ENCODE measurements around the gene CCT3.

The CCT3 gene

DNA sequence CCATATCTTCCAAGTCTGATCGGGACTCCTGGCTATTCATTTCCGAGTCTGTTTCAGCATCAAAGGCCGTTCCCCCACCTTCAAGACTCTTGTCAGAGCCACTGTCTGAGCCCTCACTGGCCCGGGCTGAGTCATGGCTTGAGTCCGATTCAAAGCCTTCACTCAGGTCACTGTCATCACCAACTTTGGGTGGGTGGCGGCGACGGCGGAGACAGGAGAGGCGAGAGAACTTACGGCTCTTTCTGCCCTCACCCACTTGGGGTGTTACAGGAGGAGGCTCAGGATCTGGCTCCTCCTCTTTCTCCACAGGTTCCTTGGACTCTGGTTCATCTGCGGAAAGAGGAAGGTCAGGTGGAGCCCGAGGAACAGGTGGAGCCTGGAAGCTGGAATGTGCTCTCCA lies 72.0 kb downstream of the CCT3 start:
- Histone ChIP-seq H3K27ac (ENCODE audit: low read depth, low read length) (no peak overlapping the region), H3K27me3 (ENCODE audit: control insufficient read depth in 5 of 5, insufficient read depth in 4 of 5, low read length in 5 of 5) (no peaks in the 10 kb centered on the region), H3K4me1 (ENCODE audit: control insufficient read depth in 5 of 5, insufficient read depth in 5 of 5, low read length in 5 of 5) (no peaks in the 10 kb centered on the region), H3K9ac (ENCODE audit: low read length in 5 of 5) (no peak overlapping the region), H3K9me3 (ENCODE audit: control insufficient read depth in 5 of 5, low read length in 5 of 5) (no peaks in the 10 kb centered on the region), H3K36me3 (ENCODE audit: control insufficient read depth in 5 of 5, insufficient read depth in 5 of 5, low read length in 5 of 5) (peaks cover 21 to 92% (median 78%) of the 10 kb centered on the region in 5 donors), H3K4me3 (ENCODE audit: low read depth in 1 of 5, low read length in 5 of 5) (no peak overlapping the region)

DNA sequence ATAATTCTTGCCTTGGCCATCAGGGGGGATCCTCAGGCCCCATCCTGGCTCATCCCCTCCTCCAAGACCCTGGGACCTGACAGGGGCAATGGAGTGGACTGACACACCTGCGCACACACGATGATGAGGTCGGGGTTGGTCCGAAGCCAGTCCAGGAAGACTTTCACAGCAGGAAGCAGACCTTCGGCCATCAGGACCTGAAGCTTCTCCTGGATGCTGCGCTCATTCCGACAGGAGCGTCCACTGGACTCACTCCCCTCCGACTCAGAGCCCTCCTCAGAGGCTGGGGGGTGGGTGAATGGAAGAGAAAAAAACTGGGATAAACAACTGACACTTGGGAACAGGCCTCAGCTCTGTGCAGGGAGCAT lies 74.8 kb downstream of the CCT3 start:
- H3K27ac ChIP-seq (ENCODE audit: low read depth, low read length), result no peak overlapping the region
- peaks cover 12 to 98% (median 88%) of the 10 kb centered on the region in 5 donors for H3K36me3 ChIP-seq (ENCODE audit: control insufficient read depth in 5 of 5, insufficient read depth in 5 of 5, low read length in 5 of 5)
- H3K9me3 ChIP-seq (ENCODE audit: control insufficient read depth in 5 of 5, low read length in 5 of 5), result no peaks in the 10 kb centered on the region
- no peak overlapping the region for H3K9ac ChIP-seq (ENCODE audit: low read length in 5 of 5)
- H3K4me3 ChIP-seq (ENCODE audit: low read depth in 1 of 5, low read length in 5 of 5), result no peak overlapping the region
- no peaks in the 10 kb centered on the region for H3K27me3 ChIP-seq (ENCODE audit: control insufficient read depth in 5 of 5, insufficient read depth in 4 of 5, low read length in 5 of 5)
- no peaks in the 10 kb centered on the region for H3K4me1 ChIP-seq (ENCODE audit: control insufficient read depth in 5 of 5, insufficient read depth in 5 of 5, low read length in 5 of 5)

DNA sequence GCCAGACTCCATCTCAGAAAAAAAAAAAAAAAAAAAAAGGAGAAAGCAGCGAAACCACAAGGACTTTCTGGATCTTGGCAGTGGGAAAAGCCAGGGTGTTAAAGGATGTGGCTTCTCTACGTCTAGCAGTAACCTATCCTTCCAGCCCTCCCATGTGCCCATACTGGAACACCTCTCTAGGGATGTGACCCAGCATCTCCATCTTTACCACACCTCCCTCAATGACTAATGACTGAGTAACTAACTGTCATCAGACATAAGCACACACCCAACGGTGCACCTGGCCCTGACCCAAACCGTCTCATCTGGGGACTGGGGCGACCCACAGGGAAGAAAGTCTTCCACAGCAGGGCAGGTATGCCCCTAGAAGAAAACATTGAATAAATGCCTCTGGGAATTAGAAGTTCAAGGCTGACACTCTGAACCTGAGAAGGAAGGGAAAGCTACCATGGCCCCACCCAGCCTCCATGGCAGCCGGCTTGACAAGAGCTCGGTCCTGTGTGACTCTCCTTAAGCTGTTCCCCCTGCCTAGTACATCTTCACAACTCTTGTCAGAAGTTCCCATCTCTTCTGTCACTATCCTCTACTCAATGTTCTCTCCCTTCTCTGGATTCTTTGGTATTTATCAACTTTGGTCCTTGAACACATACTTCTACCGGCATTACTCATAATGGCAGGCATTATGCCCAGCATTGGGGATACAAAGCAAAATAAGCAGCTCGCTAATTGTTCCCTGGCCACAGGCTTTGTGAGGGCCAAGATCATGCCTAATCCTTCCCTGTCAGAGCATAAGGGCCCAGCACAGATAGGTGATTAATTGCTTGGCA lies 75.4 kb downstream of the CCT3 start:
- no peaks in the 10 kb centered on the region for H3K9me3 ChIP-seq (ENCODE audit: control insufficient read depth in 5 of 5, low read length in 5 of 5)
- H3K4me1 ChIP-seq (ENCODE audit: control insufficient read depth in 5 of 5, insufficient read depth in 5 of 5, low read length in 5 of 5), result no peaks in the 10 kb centered on the region
- no peak overlapping the region for H3K9ac ChIP-seq (ENCODE audit: low read length in 5 of 5)
- no peaks in the 10 kb centered on the region for H3K27me3 ChIP-seq (ENCODE audit: control insufficient read depth in 5 of 5, insufficient read depth in 4 of 5, low read length in 5 of 5)
- no peak overlapping the region for H3K4me3 ChIP-seq (ENCODE audit: low read depth in 1 of 5, low read length in 5 of 5)
- H3K27ac ChIP-seq (ENCODE audit: low read depth, low read length), result no peak overlapping the region
- H3K36me3 ChIP-seq (ENCODE audit: control insufficient read depth in 5 of 5, insufficient read depth in 5 of 5, low read length in 5 of 5), result peaks cover 8 to 98% (median 88%) of the 10 kb centered on the region in 5 donors

- Histone ChIP-seq H3K9ac (ENCODE audit: low read length in 5 of 5) (no peak overlapping the region), H3K36me3 (ENCODE audit: control insufficient read depth in 5 of 5, insufficient read depth in 5 of 5, low read length in 5 of 5) (peaks cover 3 to 96% (median 85%) of the 10 kb centered on the region in 5 donors), H3K9me3 (ENCODE audit: control insufficient read depth in 5 of 5, low read length in 5 of 5) (no peaks in the 10 kb centered on the region), H3K27me3 (ENCODE audit: control insufficient read depth in 5 of 5, insufficient read depth in 4 of 5, low read length in 5 of 5) (no peaks in the 10 kb centered on the region), H3K4me1 (ENCODE audit: control insufficient read depth in 5 of 5, insufficient read depth in 5 of 5, low read length in 5 of 5) (no peaks in the 10 kb centered on the region), H3K27ac (ENCODE audit: low read depth, low read length) (no peak overlapping the region), H3K4me3 (ENCODE audit: low read depth in 1 of 5, low read length in 5 of 5) (no peak overlapping the region)
Measured at GRCh38 chr1:156260896-156261295, 77.2 kb downstream of the CCT3 start.

DNA sequence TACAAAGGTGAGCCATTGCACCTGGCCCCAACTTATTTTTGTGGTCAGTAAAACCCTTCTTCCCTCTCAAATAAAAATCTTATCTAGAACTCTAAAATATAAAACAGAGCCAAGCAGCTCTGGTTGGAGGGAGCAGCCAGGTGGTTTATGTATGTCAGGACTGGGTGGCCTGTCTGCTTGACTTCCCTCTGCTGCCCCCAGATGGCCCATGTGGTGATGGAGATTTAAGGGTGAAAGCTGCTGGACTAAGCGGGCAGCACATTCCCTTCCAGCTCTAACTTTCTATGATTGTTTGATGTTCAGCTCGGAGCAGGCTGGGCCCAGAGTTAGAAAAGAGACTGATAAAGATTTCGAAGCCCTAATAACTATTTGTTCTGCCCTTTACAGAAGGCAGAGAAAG lies 78.3 kb downstream of the CCT3 start:
- H3K9ac ChIP-seq (ENCODE audit: low read length in 5 of 5), result peak overlapping the region in 1 of 5 donors; percentile 6
- H3K4me1 ChIP-seq (ENCODE audit: control insufficient read depth in 5 of 5, insufficient read depth in 5 of 5, low read length in 5 of 5), result no peaks in the 10 kb centered on the region
- H3K27ac ChIP-seq (ENCODE audit: low read depth, low read length), result no peak overlapping the region
- no peaks in the 10 kb centered on the region for H3K9me3 ChIP-seq (ENCODE audit: control insufficient read depth in 5 of 5, low read length in 5 of 5)
- no peak overlapping the region for H3K4me3 ChIP-seq (ENCODE audit: low read depth in 1 of 5, low read length in 5 of 5)
- H3K36me3 ChIP-seq (ENCODE audit: control insufficient read depth in 5 of 5, insufficient read depth in 5 of 5, low read length in 5 of 5), result peaks cover 3 to 88% (median 78%) of the 10 kb centered on the region in 5 donors
- no peaks in the 10 kb centered on the region for H3K27me3 ChIP-seq (ENCODE audit: control insufficient read depth in 5 of 5, insufficient read depth in 4 of 5, low read length in 5 of 5)

Measured in subcutaneous abdominal adipose tissue (tissue), 5 donors.